BE2C (cell line): ENCODE data around the gene KMT2A.
"Not testable (repeated sequence)": the region's sequence is repeated elsewhere in the genome, so short reads cannot be mapped to it uniquely, and the experiment has no call there.

Source experiments
- DNase-seq: peaks from one replicate; pipeline ENCODE4 v3.0.0-alpha.2; 2020
- H3K27me3 ChIP-seq: fragments of 250-450 bp; sonication (Bioruptor Pico); 2 replicates; pipeline ENCODE4 v1.5.1; 2020; ENCODE audit warnings: mild to moderate bottlenecking
- H3K36me3 ChIP-seq: fragments of 250-450 bp; sonication (Bioruptor Pico); 2 replicates; pipeline ENCODE4 v1.5.1; 2020; ENCODE audit warnings: mild to moderate bottlenecking
- H3K4me1 ChIP-seq: fragments of 250-450 bp; sonication (Bioruptor Pico); 2 replicates; pipeline ENCODE4 v1.5.1; 2020
- H3K4me3 ChIP-seq: 2 replicates; pipeline ENCODE4 v1.5.1; 2011; ENCODE audit warnings: low read depth, low read length
- H3K9me3 ChIP-seq: fragments of 250-450 bp; sonication (Bioruptor Pico); 2 replicates; pipeline ENCODE4 v1.5.1; 2020
- CTCF ChIP-seq: IDR thresholded peaks from 2 replicates; pipeline ENCODE4 v1.5.1; 2012; ENCODE audit warnings: mild to moderate bottlenecking, low read depth, low read length

KMT2A gene

GRCh38 chr11:118471030-118471429 is 34.7 kb downstream of the KMT2A start:
- no peak for DNase-seq
- H3K4me1 ChIP-seq, result no peaks in the 10 kb centered on the region
- H3K4me3 ChIP-seq, result no peak overlapping the region
- no peak for TF ChIP-seq CTCF
- no peaks in the 10 kb centered on the region for H3K9me3 ChIP-seq
- no peaks in the 10 kb centered on the region for H3K27me3 ChIP-seq
- H3K36me3 ChIP-seq, result peaks cover 57% of the 10 kb centered on the region

GRCh38 chr11:118473537-118473936 is 37.2 kb downstream of the KMT2A start:
- Histone ChIP-seq H3K4me1 (no peaks in the 10 kb centered on the region), H3K9me3 (no peaks in the 10 kb centered on the region), H3K27me3 (no peaks in the 10 kb centered on the region), H3K36me3 (peaks cover 77% of the 10 kb centered on the region), H3K4me3 (no peak overlapping the region)
- TF ChIP-seq CTCF, result no peak
- no peak for DNase-seq

- peaks cover 86% of the 10 kb centered on the region for H3K36me3 ChIP-seq
These were observed 40.4 kb downstream of the KMT2A start for GRCh38 chr11:118476676-118477075.

DNA sequence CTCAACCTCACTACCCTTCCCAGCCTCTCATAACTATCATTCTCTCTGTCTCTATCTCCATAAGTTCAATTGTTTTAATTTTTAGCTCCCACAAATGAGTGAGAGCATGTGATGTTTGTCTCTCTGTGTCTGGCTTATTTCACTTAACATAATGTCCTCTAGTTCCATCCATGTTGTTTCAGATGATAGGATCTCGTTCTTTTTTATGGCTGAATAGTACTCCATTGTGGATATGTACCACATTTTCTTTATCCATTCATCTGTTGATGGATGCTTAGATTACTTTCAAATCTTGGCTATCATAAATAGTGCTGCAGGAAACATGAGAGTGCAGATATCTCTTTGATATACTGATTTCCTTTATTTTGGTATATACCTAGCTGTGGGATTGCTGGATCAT is 44.9 kb downstream of the KMT2A start:
- not testable (repeated sequence) for DNase-seq, H3K27me3 ChIP-seq, H3K4me3 ChIP-seq, H3K9me3 ChIP-seq, H3K4me1 ChIP-seq
- H3K36me3 ChIP-seq, result peaks cover 91% of the 10 kb centered on the region

More at GRCh38 chr11:118476676-118477075, 40.4 kb downstream of the KMT2A start:
- H3K9me3 ChIP-seq, result no peaks in the 10 kb centered on the region
- no peak for TF ChIP-seq CTCF
- no peak for DNase-seq
- H3K27me3 ChIP-seq, result no peaks in the 10 kb centered on the region
- no peak overlapping the region for H3K4me3 ChIP-seq
- H3K4me1 ChIP-seq, result no peaks in the 10 kb centered on the region

GRCh38 chr11:118484405-118484804 is 48.1 kb downstream of the KMT2A start:
- no peak for DNase-seq
- Histone ChIP-seq H3K4me1 (no peaks in the 10 kb centered on the region), H3K27me3 (no peaks in the 10 kb centered on the region), H3K4me3 (no peak overlapping the region), H3K36me3 (peaks cover 79% of the 10 kb centered on the region), H3K9me3 (no peaks in the 10 kb centered on the region)
- TF ChIP-seq CTCF, result no peak

DNA sequence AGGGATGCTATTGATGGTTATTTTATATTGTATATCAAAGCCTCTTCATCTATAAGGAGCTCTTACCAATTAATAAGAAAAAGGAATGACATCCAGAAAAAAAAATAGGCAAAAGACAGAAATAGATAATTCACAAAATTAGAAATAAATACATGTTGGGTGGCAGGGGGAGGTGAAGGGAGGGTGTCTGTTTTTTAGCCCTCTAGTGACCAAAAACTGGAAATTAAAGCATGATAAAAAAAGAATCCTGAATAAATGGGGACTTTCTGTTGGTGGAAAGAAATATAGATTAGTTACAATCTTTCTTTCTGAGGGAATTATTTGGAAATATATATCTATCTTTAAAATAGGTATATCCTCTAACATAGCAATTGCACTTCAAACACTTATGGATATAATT is 49.0 kb downstream of the KMT2A start:
- no peaks in the 10 kb centered on the region for H3K27me3 ChIP-seq
- H3K36me3 ChIP-seq, result peaks cover 79% of the 10 kb centered on the region
- H3K4me3 ChIP-seq, result no peak overlapping the region
- DNase-seq, result no peak
- no peaks in the 10 kb centered on the region for H3K9me3 ChIP-seq
- peak; percentile 17; the same call in 1 of the 2 replicates for TF ChIP-seq CTCF
- no peaks in the 10 kb centered on the region for H3K4me1 ChIP-seq
